B cell (primary cell): ENCODE results near the gene RPL13. TPM values are rescaled to one million over a fixed set of nuclear protein-coding genes. Genes with fewer than 3 reads are reported as not detected.

Experiments
- ATAC-seq: fragments of 200-7000 bp; cut with Tn5 transposase; one replicate; pipeline ENCODE4 v1.10.0; 2021; ENCODE audit warnings: low read depth, mild to moderate bottlenecking, moderate number of reproducible peaks, moderate library complexity
- CTCF ChIA-PET: fragments of 350-600 bp; sonication (Branson Sonifier 250); formaldehyde crosslinking; loops from one replicate; lab custom pipeline; 2021; ENCODE audit warnings: antibody characterized with exemption, inconsistent platforms; lab: Charles Lee
- POLR2A ChIA-PET: fragments of 350-600 bp; sonication (Branson Sonifier 250); formaldehyde crosslinking; loops from one replicate; lab custom pipeline; 2021; ENCODE audit warnings: antibody characterized with exemption; lab: Charles Lee
- DNase-seq: peaks from one replicate; pipeline ENCODE4 v3.0.0; 2013
- H2AFZ ChIP-seq: 2 replicates; pipeline ENCODE4 v1.6.1; 2012; ENCODE audit warnings: mild to moderate bottlenecking, low read depth, low read length; ENCODE audit not compliant: insufficient read depth, poor library complexity, severe bottlenecking
- H3K27ac ChIP-seq, 2 donors: 1 replicate in 1 of 2; 2 replicates in 1 of 2; pipeline ENCODE4 v1.5.1; 2012 to 2013; ENCODE audit warnings: low read length in 2 of 2, mild to moderate bottlenecking in 2 of 2, moderate library complexity in 1 of 2
- H3K27me3 ChIP-seq, 4 experiments: fragments of 200-600 bp in 1 of 4; sonication (generic) in 1 of 4; replicated peaks in 1 of 4; 1 replicate in 2 of 4; 2 replicates in 2 of 4; pipeline versions ENCODE4 v1.6.1 to v1.7.0; 2013 to 2016; ENCODE audit warnings: low read length in 3 of 4, mild to moderate bottlenecking in 2 of 4, mixed read lengths in 1 of 4, moderate library complexity in 1 of 4; ENCODE audit not compliant: insufficient read depth in 4 of 4, control insufficient read depth in 3 of 4; ENCODE audit errors: control extremely low read depth in 1 of 4
- H3K36me3 ChIP-seq, 2 experiments: replicated peaks in 1 of 2; 1 replicate in 1 of 2; 2 replicates in 1 of 2; pipeline versions ENCODE4 v1.6.1 to v1.7.1; 2013; ENCODE audit warnings: low read length in 1 of 2; ENCODE audit not compliant: insufficient read depth in 2 of 2, control insufficient read depth in 1 of 2; ENCODE audit errors: control extremely low read depth in 1 of 2, extremely low read depth in 1 of 2
- H3K4me1 ChIP-seq, 2 donors: fragments of 200-600 bp in 1 of 2; sonication (generic) in 1 of 2; 1 replicate in 1 of 2; 2 replicates in 1 of 2; pipeline versions ENCODE4 v1.5.1 to v1.6.1; 2013 to 2017; ENCODE audit warnings: low read length in 2 of 2; ENCODE audit not compliant: control insufficient read depth in 2 of 2, insufficient read depth in 2 of 2
- H3K4me2 ChIP-seq: replicated peaks from 2 replicates; pipeline ENCODE3; 2012; ENCODE audit warnings: mild to moderate bottlenecking, low read depth, low read length; ENCODE audit not compliant: poor library complexity, severe bottlenecking
- H3K4me3 ChIP-seq, 5 experiments: fragments of 200-600 bp in 1 of 5; sonication (generic) in 1 of 5; 1 replicate in 3 of 5; 2 replicates in 2 of 5; pipeline versions ENCODE4 v1.5.1 to v1.7.0; 2011 to 2016; ENCODE audit warnings: low read length in 4 of 5, mild to moderate bottlenecking in 4 of 5, low read depth in 2 of 5, control low read depth in 1 of 5, moderate library complexity in 1 of 5; ENCODE audit not compliant: insufficient read depth in 1 of 5; ENCODE audit errors: control extremely low read depth in 1 of 5, extremely low read depth in 1 of 5
- H3K79me2 ChIP-seq: fragments of 200-600 bp; sonication (generic); one replicate; pipeline ENCODE4 v1.6.0; 2016; ENCODE audit warnings: low read length; ENCODE audit not compliant: control insufficient read depth, insufficient read depth
- H3K9ac ChIP-seq: fragments of 200-600 bp; sonication (generic); 2 replicates; pipeline ENCODE4 v1.6.1; 2017; ENCODE audit warnings: mild to moderate bottlenecking, low read length, moderate library complexity
- H3K9me3 ChIP-seq, 3 donors: one replicate each; pipeline versions ENCODE4 v1.6.1 to v1.7.1; 2013; ENCODE audit warnings: low read length in 2 of 3; ENCODE audit not compliant: control insufficient read depth in 2 of 3, insufficient read depth in 1 of 3; ENCODE audit errors: control extremely low read depth in 1 of 3
- H4K20me1 ChIP-seq: 2 replicates; pipeline ENCODE4 v1.6.0; 2012; ENCODE audit warnings: mild to moderate bottlenecking, low read length; ENCODE audit not compliant: insufficient read depth, control insufficient read depth, poor library complexity, severe bottlenecking
- H3K27ac Mint-ChIP-seq: one replicate; pipeline ENCODE4 v1.8.0; 2021; ENCODE audit warnings: mixed read lengths
- H3K27me3 Mint-ChIP-seq: one replicate; pipeline ENCODE4 v1.8.0; 2021; ENCODE audit warnings: mixed read lengths
- H3K4me1 Mint-ChIP-seq: one replicate; pipeline ENCODE4 v1.8.0; 2021; ENCODE audit warnings: mixed read lengths
- H3K4me3 Mint-ChIP-seq: one replicate; pipeline ENCODE4 v1.8.0; 2021; ENCODE audit warnings: mixed read lengths
- H3K9me3 Mint-ChIP-seq: one replicate; pipeline ENCODE4 v1.8.0; 2022; ENCODE audit warnings: mixed read lengths; ENCODE audit not compliant: insufficient read depth
- CTCF ChIP-seq: fragments of 200-600 bp; IDR thresholded peaks from one replicate; pipeline ENCODE4 v1.8.0; 2022; ENCODE audit warnings: antibody characterized with exemption, mild to moderate bottlenecking
- EZH2 ChIP-seq: IDR thresholded peaks from 2 replicates; pipeline ENCODE4 v1.6.1; 2012; ENCODE audit warnings: borderline replicate concordance, low read depth, mild to moderate bottlenecking, moderate library complexity, low read length; ENCODE audit not compliant: insufficient read depth, poor library complexity, severe bottlenecking
- WGBS: methylation state at CpG from one replicate; pipeline ENCODE4 v1.1.5; 2013; ENCODE audit warnings: missing lambda C conversion rate; ENCODE audit not compliant: insufficient coverage; 5-methylcytosine and 5-hydroxymethylcytosine counted together
- intact Hi-C: fragments of 100-400 bp; cut with micrococcal nuclease; formaldehyde crosslinking; loops from one replicate; pipeline ENCODE4 v1.10.0; 2022
- polyA plus RNA-seq: library from polyadenylated mRNA; depleted of rRNA; stranded (reverse); fragments of >200 nt; gene quantifications from 2 replicates; pipeline ENCODE4 v1.2.3, GENCODE V29; 2012
- total RNA-seq, 2 donors: library from RNA; stranded (reverse); fragments of 120-200 nt in 1 of 2; gene quantifications; 1 replicate in 1 of 2; 2 replicates in 1 of 2; pipeline versions ENCODE4 v1.2.3 to v1.2.4, GENCODE V29; 2013 to 2022

The RPL13 gene
- total and polyA plus RNA-seq, 2 donors (not counting 1 experiment from before 2014, with no cell fraction given), result 3,184 to 11,676 TPM

GRCh38 chr16:89612415-89613166 is 52.1 kb downstream of the RPL13 start:
- H3K27ac ChIP-seq, result no peak overlapping the region
- no peak overlapping the region for H3K9ac ChIP-seq
- DNase-seq (no peak), ATAC-seq (no peak)
- H3K27ac Mint-ChIP-seq, result no peak overlapping the region
- no peaks in the 10 kb centered on the region for H4K20me1 ChIP-seq
- H3K4me2 ChIP-seq, result no peak overlapping the region
- no peaks in the 10 kb centered on the region for H3K36me3 ChIP-seq
- peaks cover 0 to 4% (median 0%) of the 10 kb centered on the region in 4 experiments for H3K27me3 ChIP-seq
- intact Hi-C loops, result no loop called here
- H3K4me3 ChIP-seq, result no peak overlapping the region
- no peak overlapping the region for H2AFZ ChIP-seq
- peaks cover 12% of the 10 kb centered on the region for H3K27me3 Mint-ChIP-seq
- H3K4me3 Mint-ChIP-seq, result no peak overlapping the region
- H3K4me1 ChIP-seq, result peaks cover 0 to 8% of the 10 kb centered on the region in 2 donors
- H3K79me2 ChIP-seq, result no peaks in the 10 kb centered on the region
- ChIA-PET CTCF (no interaction called here), POLR2A (no interaction called here)
- TF ChIP-seq EZH2 (no peak), CTCF (no peak)
- H3K9me3 Mint-ChIP-seq, result no peaks in the 10 kb centered on the region
- peaks cover 9% of the 10 kb centered on the region for H3K4me1 Mint-ChIP-seq
- WGBS, result 92% methylated on average over 18 of the region's 20 CpGs
- H3K9me3 ChIP-seq, result peaks cover 0 to 12% (median 0%) of the 10 kb centered on the region in 3 donors

GRCh38 chr16:89613231-89613953 is 52.9 kb downstream of the RPL13 start, which contains the start of gene DPEP1:
TSS of gene DPEP1 (plus strand) at chr16:89613642. CDS start at chr16:89630411, 16,769 bp downstream.
- no peak within 1 kb of the TSS for H3K9ac ChIP-seq
- Mint-ChIP-seq H3K27me3 (peaks cover 12% of the 10 kb centered on the region), H3K27ac (no peak within 1 kb of the TSS), H3K9me3 (no peaks in the 10 kb centered on the region), H3K4me1 (peaks cover 9% of the 10 kb centered on the region), H3K4me3 (no peak within 1 kb of the TSS)
- H3K4me3 ChIP-seq, result no peak within 1 kb of the TSS
- no peak for ATAC-seq
- WGBS, result 59% methylated on average over 18 of the region's 19 CpGs
- no peak within 1 kb of the TSS for H2AFZ ChIP-seq
- no peaks in the 10 kb centered on the region for H4K20me1 ChIP-seq
- DNase-seq, result no peak
- peaks cover 0 to 8% of the 10 kb centered on the region in 2 donors for H3K4me1 ChIP-seq
- no peaks in the 10 kb centered on the region for H3K36me3 ChIP-seq
- ChIA-PET POLR2A (no interaction called here), CTCF (interaction anchor here (3.2 kb wide), 1 partner anchor 87 kb away, joined by 11 read pairs; no protein-coding TSS in a partner anchor)
- peaks cover 0 to 4% (median 0%) of the 10 kb centered on the region in 4 experiments for H3K27me3 ChIP-seq
- peaks cover 0 to 12% (median 0%) of the 10 kb centered on the region in 3 donors for H3K9me3 ChIP-seq
- no peak for TF ChIP-seq CTCF
- TF ChIP-seq EZH2, result no peak
- no peak within 1 kb of the TSS for H3K27ac ChIP-seq
- H3K79me2 ChIP-seq, result no peaks in the 10 kb centered on the region
- no peak within 1 kb of the TSS for H3K4me2 ChIP-seq
- intact Hi-C loops, result no loop called here
